DOHH2 (cell line): ENCODE results near the gene C8A.

Experiments
- H3F3A ChIP-seq: fragments of 200-600 bp; sonication (generic), shearing (Covaris generic); 2 replicates; pipeline ENCODE4 v1.6.0; 2016; ENCODE audit warnings: antibody characterized with exemption, mild to moderate bottlenecking; ENCODE audit not compliant: control insufficient read depth, insufficient read depth
- H3K27ac ChIP-seq: fragments of 200-600 bp; sonication (generic); 2 replicates; pipeline ENCODE4 v1.5.1; 2014; ENCODE audit warnings: low read depth, mild to moderate bottlenecking, low read length, moderate library complexity
- H3K27me3 ChIP-seq: fragments of 200-600 bp; sonication (generic); 2 replicates; pipeline ENCODE4 v1.6.1; 2014; ENCODE audit warnings: mild to moderate bottlenecking, low read length, mixed read lengths; ENCODE audit not compliant: control insufficient read depth
- H3K36me3 ChIP-seq: fragments of 200-600 bp; sonication (generic); 2 replicates; pipeline ENCODE4 v1.6.1; 2014; ENCODE audit warnings: mild to moderate bottlenecking, low read length, moderate library complexity, mixed read lengths; ENCODE audit not compliant: control insufficient read depth
- H3K4me1 ChIP-seq: fragments of 200-600 bp; sonication (generic); 2 replicates; pipeline ENCODE4 v1.6.1; 2014; ENCODE audit warnings: mild to moderate bottlenecking, low read length, mixed read lengths; ENCODE audit not compliant: control insufficient read depth
- H3K4me2 ChIP-seq: fragments of 200-600 bp; sonication (generic); 2 replicates; pipeline ENCODE4 v1.6.0; 2014; ENCODE audit warnings: mild to moderate bottlenecking, low read length, moderate library complexity
- H3K4me3 ChIP-seq: fragments of 200-600 bp; sonication (generic); 2 replicates; pipeline ENCODE4 v1.5.1; 2014; ENCODE audit warnings: mild to moderate bottlenecking, low read length, mixed read lengths
- H3K79me2 ChIP-seq: fragments of 200-600 bp; sonication (generic); 2 replicates; pipeline ENCODE4 v1.6.1; 2014; ENCODE audit warnings: mild to moderate bottlenecking, low read length, mixed read lengths; ENCODE audit not compliant: control insufficient read depth
- H3K9me2 ChIP-seq: fragments of 200-600 bp; sonication (generic); replicated peaks from 2 replicates; pipeline ENCODE4 v1.6.1; 2014; ENCODE audit warnings: mild to moderate bottlenecking, low read length, mixed read lengths; ENCODE audit not compliant: control insufficient read depth
- H3K9me3 ChIP-seq: fragments of 200-600 bp; sonication (generic); 2 replicates; pipeline ENCODE4 v1.6.1; 2014; ENCODE audit warnings: antibody characterized with exemption, low read length, mixed read lengths; ENCODE audit not compliant: control insufficient read depth, insufficient read depth
- H4K20me1 ChIP-seq: fragments of 200-600 bp; sonication (generic); 2 replicates; pipeline ENCODE4 v1.6.0; 2014; ENCODE audit warnings: low read depth, mild to moderate bottlenecking, antibody characterized with exemption, low read length, moderate library complexity; ENCODE audit not compliant: control insufficient read depth, insufficient read depth
- CTCF ChIP-seq: fragments of 200-600 bp; sonication (generic); IDR thresholded peaks from one replicate; pipeline ENCODE4 v1.5.1; 2014; ENCODE audit warnings: antibody characterized with exemption, mild to moderate bottlenecking, low read depth, low read length; ENCODE audit not compliant: poor library complexity, severe bottlenecking
- EZH2phosphoT487 ChIP-seq: fragments of 200-600 bp; sonication (generic); IDR thresholded peaks from 2 replicates; pipeline ENCODE4 v1.6.1; 2017; ENCODE audit warnings: borderline replicate concordance, mild to moderate bottlenecking, antibody characterized with exemption, low read length, moderate library complexity, mixed read lengths

Gene C8A

GRCh38 chr1:56965916-56966697 lies 111.5 kb downstream of the C8A start, which contains the start of gene C8B:
Gene C8B (minus strand): TSS chr1:56966015. CDS start chr1:56965948, 67 bp downstream.
- H3K4me1 ChIP-seq = no peaks in the 10 kb centered on the region
- H3K36me3 ChIP-seq = no peaks in the 10 kb centered on the region
- H3K9me2 ChIP-seq = no peaks in the 10 kb centered on the region
- TF ChIP-seq EZH2phosphoT487 (no peak), CTCF (no peak)
- H3K27me3 ChIP-seq = no peaks in the 10 kb centered on the region
- no peak within 1 kb of the TSS for H3K4me2 ChIP-seq
- H3K27ac ChIP-seq = no peak within 1 kb of the TSS
- H3F3A ChIP-seq = no peaks in the 10 kb centered on the region
- H3K9me3 ChIP-seq = no peaks in the 10 kb centered on the region; the same call in 1 of the 2 replicates
- H3K4me3 ChIP-seq = no peak within 1 kb of the TSS
- H3K79me2 ChIP-seq = no peaks in the 10 kb centered on the region
- no peaks in the 10 kb centered on the region for H4K20me1 ChIP-seq

GRCh38 chr1:56966698-56966999 lies 112.1 kb downstream of the C8A start:
- Histone ChIP-seq H3K36me3 (no peaks in the 10 kb centered on the region), H3K4me3 (no peak overlapping the region), H3K27ac (no peak overlapping the region), H3F3A (no peaks in the 10 kb centered on the region), H3K9me3 (no peaks in the 10 kb centered on the region; the same call in 1 of the 2 replicates), H3K9me2 (no peaks in the 10 kb centered on the region), H3K79me2 (no peaks in the 10 kb centered on the region), H4K20me1 (no peaks in the 10 kb centered on the region), H3K4me1 (no peaks in the 10 kb centered on the region), H3K27me3 (no peaks in the 10 kb centered on the region), H3K4me2 (no peak overlapping the region)
- TF ChIP-seq CTCF = no peak

- Histone ChIP-seq H3K9me2 (no peaks in the 10 kb centered on the region), H3K4me3 (no peak overlapping the region), H3K27ac (no peak overlapping the region), H3K4me1 (no peaks in the 10 kb centered on the region), H3K36me3 (no peaks in the 10 kb centered on the region), H3K79me2 (no peaks in the 10 kb centered on the region), H3K27me3 (no peaks in the 10 kb centered on the region), H4K20me1 (no peaks in the 10 kb centered on the region), H3K4me2 (no peak overlapping the region), H3F3A (no peaks in the 10 kb centered on the region), H3K9me3 (no peaks in the 10 kb centered on the region; the same call in 1 of the 2 replicates)
- TF ChIP-seq EZH2phosphoT487 = no peak
- TF ChIP-seq CTCF = no peak
Observed at GRCh38 chr1:56967355-56967754, 112.8 kb downstream of the C8A start.
